ENCODE measurements around the gene TJP1. TPM values are rescaled to one million over a fixed set of nuclear protein-coding genes. Genes with fewer than 3 reads are reported as not detected.
"Not testable (repeated sequence)": the region's sequence is repeated elsewhere in the genome, so short reads cannot be mapped to it uniquely, and the experiment has no call there.

TJP1 gene
- total RNA-seq, 3 donors from 2014 or later (not counting 1 experiment from before 2014, with no cell fraction given), result not detected

- peaks cover 0 to 8% of the 10 kb centered on the region in 2 donors for H3K27me3 Mint-ChIP-seq (ENCODE audit: low read depth in 2 of 2)
- Histone ChIP-seq H3K9me3 (ENCODE audit: control insufficient read depth, insufficient read depth, low read length) (no peaks in the 10 kb centered on the region), H3K27ac (ENCODE audit: low read length) (no peak overlapping the region), H3K4me3 (ENCODE audit: low read length) (no peak overlapping the region), H3K36me3 (ENCODE audit: control insufficient read depth, insufficient read depth, low read length) (no peaks in the 10 kb centered on the region), H3K4me1 (ENCODE audit: control insufficient read depth, insufficient read depth, low read length) (no peaks in the 10 kb centered on the region), H3K27me3 (ENCODE audit: control insufficient read depth, insufficient read depth, low read length) (no peaks in the 10 kb centered on the region)
- no peaks in the 10 kb centered on the region for H3K36me3 Mint-ChIP-seq
- H3K4me1 Mint-ChIP-seq, result no peaks in the 10 kb centered on the region
- ATAC-seq (no peak), DNase-seq (no peak)
- no peaks in the 10 kb centered on the region for H3K9me3 Mint-ChIP-seq
- no peak overlapping the region for H3K27ac Mint-ChIP-seq
- intact Hi-C loops (cut with micrococcal nuclease), result no loop called here
- no peak overlapping the region for H3K4me3 Mint-ChIP-seq
- TF ChIP-seq, protein P1, sequence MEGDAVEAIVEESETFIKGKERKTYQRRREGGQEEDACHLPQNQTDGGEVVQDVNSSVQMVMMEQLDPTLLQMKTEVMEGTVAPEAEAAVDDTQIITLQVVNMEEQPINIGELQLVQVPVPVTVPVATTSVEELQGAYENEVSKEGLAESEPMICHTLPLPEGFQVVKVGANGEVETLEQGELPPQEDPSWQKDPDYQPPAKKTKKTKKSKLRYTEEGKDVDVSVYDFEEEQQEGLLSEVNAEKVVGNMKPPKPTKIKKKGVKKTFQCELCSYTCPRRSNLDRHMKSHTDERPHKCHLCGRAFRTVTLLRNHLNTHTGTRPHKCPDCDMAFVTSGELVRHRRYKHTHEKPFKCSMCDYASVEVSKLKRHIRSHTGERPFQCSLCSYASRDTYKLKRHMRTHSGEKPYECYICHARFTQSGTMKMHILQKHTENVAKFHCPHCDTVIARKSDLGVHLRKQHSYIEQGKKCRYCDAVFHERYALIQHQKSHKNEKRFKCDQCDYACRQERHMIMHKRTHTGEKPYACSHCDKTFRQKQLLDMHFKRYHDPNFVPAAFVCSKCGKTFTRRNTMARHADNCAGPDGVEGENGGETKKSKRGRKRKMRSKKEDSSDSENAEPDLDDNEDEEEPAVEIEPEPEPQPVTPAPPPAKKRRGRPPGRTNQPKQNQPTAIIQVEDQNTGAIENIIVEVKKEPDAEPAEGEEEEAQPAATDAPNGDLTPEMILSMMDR (IDR thresholded peaks at IDR 0.05), result no peak
- 83% methylated on average over 11 of the region's 13 CpGs for WGBS (ENCODE audit: insufficient coverage)
These were observed 156.7 kb downstream of the TJP1 start for GRCh38 chr15:29665444-29666003.

DNA sequence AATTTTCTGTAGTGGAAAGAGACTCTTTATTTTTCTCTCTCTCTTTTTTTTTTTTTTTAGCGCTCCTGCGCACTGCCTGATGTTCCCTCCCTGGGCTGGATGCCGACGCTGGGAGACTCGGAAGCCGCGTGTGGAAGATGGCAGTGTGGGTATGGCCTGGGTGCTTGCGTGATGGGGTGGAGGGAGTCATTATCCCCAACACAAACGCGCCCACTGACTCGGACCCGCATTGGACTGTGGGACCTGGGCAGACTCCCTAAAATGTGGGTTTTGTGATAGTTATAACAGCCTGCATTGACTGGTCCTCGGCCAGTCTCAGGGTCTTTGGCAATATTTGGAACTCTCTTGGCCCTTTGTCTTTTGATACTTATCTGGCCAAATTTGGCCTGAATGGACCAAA, 157.9 kb downstream of the TJP1 start:
- no peak overlapping the region for H3K4me3 ChIP-seq (ENCODE audit: low read length)
- TF ChIP-seq, protein P1 (IDR thresholded peaks at IDR 0.05), result no peak
- peaks cover 0 to 6% of the 10 kb centered on the region in 2 donors for H3K27me3 Mint-ChIP-seq (ENCODE audit: low read depth in 2 of 2)
- no peaks in the 10 kb centered on the region for H3K36me3 Mint-ChIP-seq
- H3K27ac ChIP-seq (ENCODE audit: low read length), result no peak overlapping the region
- intact Hi-C loops (cut with micrococcal nuclease), result no loop called here
- H3K9me3 ChIP-seq (ENCODE audit: control insufficient read depth, insufficient read depth, low read length), result no peaks in the 10 kb centered on the region
- 90% methylated on average over 10 of the region's 13 CpGs for WGBS (ENCODE audit: insufficient coverage)
- H3K36me3 ChIP-seq (ENCODE audit: control insufficient read depth, insufficient read depth, low read length), result no peaks in the 10 kb centered on the region
- H3K4me3 Mint-ChIP-seq, result no peak overlapping the region
- ATAC-seq (no peak), DNase-seq (no peak)
- H3K4me1 Mint-ChIP-seq, result no peaks in the 10 kb centered on the region
- H3K27me3 ChIP-seq (ENCODE audit: control insufficient read depth, insufficient read depth, low read length), result no peaks in the 10 kb centered on the region
- H3K9me3 Mint-ChIP-seq, result no peaks in the 10 kb centered on the region
- no peaks in the 10 kb centered on the region for H3K4me1 ChIP-seq (ENCODE audit: control insufficient read depth, insufficient read depth, low read length)
- no peak overlapping the region for H3K27ac Mint-ChIP-seq

DNA sequence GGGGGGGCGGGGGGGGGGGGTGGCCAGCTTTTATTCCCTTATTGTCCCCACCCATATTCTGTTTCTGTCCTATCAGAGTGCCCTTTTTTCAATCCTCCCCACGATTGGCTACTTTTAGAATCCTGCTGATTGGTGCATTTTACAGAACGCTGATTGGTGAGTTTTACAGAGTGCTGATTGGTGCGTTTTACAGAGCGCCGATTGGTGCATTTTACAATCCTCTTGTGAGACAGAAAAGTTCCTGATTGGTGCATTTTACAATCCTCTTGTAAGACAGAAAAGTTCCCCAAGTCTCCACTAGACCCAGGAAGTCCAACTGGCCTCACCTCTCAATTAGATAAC, 164.8 kb downstream of the TJP1 start:
- H3K4me3 ChIP-seq (ENCODE audit: low read length); H3K4me1 ChIP-seq (ENCODE audit: control insufficient read depth, insufficient read depth, low read length); H3K27me3 Mint-ChIP-seq (ENCODE audit: low read depth in 2 of 2); H3K4me3 Mint-ChIP-seq; H3K9me3 Mint-ChIP-seq; DNase-seq; H3K4me1 Mint-ChIP-seq; H3K27ac Mint-ChIP-seq; H3K27ac ChIP-seq (ENCODE audit: low read length); H3K27me3 ChIP-seq (ENCODE audit: control insufficient read depth, insufficient read depth, low read length); ATAC-seq; H3K9me3 ChIP-seq (ENCODE audit: control insufficient read depth, insufficient read depth, low read length); intact Hi-C loops (cut with micrococcal nuclease); H3K36me3 Mint-ChIP-seq; H3K36me3 ChIP-seq (ENCODE audit: control insufficient read depth, insufficient read depth, low read length): not testable (repeated sequence)
- 92% methylated on average over 5 of the region's 6 CpGs for WGBS (ENCODE audit: insufficient coverage)

DNA sequence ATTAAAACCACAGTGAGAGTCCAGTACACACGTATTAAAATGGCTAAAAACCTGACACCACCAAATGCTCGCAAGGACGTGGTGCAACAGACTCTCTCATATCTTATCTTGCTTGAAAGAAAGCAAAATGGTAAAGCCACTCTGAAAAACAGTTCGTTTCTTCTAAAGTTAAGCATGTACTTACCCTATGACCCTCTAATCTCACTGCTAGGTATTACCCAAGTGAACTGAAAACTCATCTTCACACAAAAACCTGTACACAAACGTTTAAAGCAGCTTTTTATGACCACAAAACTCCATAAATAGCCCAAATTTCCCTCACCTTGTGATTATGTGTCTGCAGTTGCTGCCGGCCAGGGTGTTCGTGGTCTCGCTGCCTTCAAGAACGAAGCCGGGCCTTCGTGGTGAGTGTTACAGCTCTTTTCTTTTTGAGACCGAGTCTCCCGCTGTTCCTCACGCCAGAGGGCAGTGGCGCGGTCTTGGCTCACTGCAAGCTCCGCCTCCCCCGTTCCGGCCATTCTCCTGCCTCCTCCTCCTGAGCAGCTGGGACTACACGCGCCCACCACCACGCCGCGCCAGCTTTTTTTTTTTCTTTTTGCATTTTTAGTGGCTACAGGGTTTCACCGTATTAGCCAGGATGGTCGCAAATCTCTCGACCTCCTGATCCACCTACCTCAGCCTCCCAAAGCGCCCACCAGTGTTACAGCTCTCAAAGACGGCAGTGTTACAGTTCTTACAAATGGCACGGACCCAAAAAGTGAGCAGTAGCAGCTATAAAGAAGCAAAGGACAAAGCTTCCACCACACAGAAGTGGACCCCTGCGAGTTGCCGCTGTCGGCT, 165.4 kb downstream of the TJP1 start:
- Histone ChIP-seq H3K27me3 (ENCODE audit: control insufficient read depth, insufficient read depth, low read length) (no peaks in the 10 kb centered on the region), H3K4me1 (ENCODE audit: control insufficient read depth, insufficient read depth, low read length) (no peaks in the 10 kb centered on the region), H3K27ac (ENCODE audit: low read length) (no peak overlapping the region), H3K36me3 (ENCODE audit: control insufficient read depth, insufficient read depth, low read length) (no peaks in the 10 kb centered on the region), H3K9me3 (ENCODE audit: control insufficient read depth, insufficient read depth, low read length) (peaks cover 3% of the 10 kb centered on the region), H3K4me3 (ENCODE audit: low read length) (no peak overlapping the region)
- no peak for DNase-seq
- H3K27ac Mint-ChIP-seq, result no peak overlapping the region
- TF ChIP-seq, protein P1 (IDR thresholded peaks at IDR 0.05), result no peak
- no peaks in the 10 kb centered on the region for H3K36me3 Mint-ChIP-seq
- H3K4me3 Mint-ChIP-seq, result no peak overlapping the region
- intact Hi-C loops (cut with micrococcal nuclease), result no loop called here
- H3K9me3 Mint-ChIP-seq, result no peaks in the 10 kb centered on the region
- H3K27me3 Mint-ChIP-seq (ENCODE audit: low read depth in 2 of 2), result peaks cover 0 to 7% of the 10 kb centered on the region in 2 donors
- WGBS (ENCODE audit: insufficient coverage), result 87% methylated on average over 31 of the region's 33 CpGs
- H3K4me1 Mint-ChIP-seq, result no peaks in the 10 kb centered on the region
- ATAC-seq, result no peak

Measured in natural killer cell (primary cell).